HG02678 (cell line): ENCODE results near the gene PRF1.
A peak's percentile ranks its signal among the peaks of the same experiment; 100 is the strongest.

Source experiments
- ATAC-seq: cut with Tn5 transposase; IDR thresholded peaks from one replicate; pipeline ENCODE4 v1.9.1; 2021; ENCODE audit warnings: mild to moderate bottlenecking, moderate library complexity; ENCODE audit not compliant: unreplicated experiment

The PRF1 gene

DNA sequence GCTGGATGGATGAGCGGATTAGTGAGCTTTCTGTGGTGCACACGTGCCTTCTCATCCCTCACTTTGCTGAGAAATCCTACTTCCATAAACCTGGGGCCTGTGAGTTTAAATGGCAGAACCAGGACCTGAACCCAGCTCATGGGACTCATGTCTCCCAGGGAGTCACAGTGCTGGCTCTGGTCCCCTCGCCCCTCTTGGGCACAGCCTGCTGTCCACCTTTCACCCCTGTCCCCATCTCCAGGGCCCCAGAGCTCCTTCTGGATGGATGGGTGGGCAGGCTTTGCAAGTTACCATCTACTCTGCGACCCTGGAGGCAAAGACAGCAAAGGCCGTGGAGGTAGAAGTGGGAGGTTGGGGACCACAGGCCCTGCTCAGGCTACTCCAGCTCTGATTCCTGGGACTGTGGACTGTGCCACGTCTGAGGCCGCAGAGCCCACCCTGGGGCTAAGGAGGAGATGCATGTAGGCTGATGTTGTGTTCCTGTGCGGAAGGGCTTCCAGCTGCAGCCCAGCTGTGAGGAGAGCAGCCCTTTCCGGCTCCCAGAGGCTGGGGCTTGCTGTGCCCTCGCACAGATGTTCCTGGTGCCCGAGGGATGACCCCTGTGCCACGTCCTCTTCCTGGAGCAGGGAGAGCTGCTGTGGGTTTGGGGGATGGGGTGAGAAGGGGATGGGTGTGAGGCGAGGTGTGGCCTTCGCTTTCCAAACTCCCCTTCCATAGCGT is 40.3 kb downstream of the PRF1 start:
- ATAC-seq, result no peak

- ATAC-seq, result no peak
Observed at GRCh38 chr10:70561558-70561957, 41.0 kb downstream of the PRF1 start.

- no peak for ATAC-seq
Observed at GRCh38 chr10:70561070-70561469, 41.5 kb downstream of the PRF1 start.

DNA sequence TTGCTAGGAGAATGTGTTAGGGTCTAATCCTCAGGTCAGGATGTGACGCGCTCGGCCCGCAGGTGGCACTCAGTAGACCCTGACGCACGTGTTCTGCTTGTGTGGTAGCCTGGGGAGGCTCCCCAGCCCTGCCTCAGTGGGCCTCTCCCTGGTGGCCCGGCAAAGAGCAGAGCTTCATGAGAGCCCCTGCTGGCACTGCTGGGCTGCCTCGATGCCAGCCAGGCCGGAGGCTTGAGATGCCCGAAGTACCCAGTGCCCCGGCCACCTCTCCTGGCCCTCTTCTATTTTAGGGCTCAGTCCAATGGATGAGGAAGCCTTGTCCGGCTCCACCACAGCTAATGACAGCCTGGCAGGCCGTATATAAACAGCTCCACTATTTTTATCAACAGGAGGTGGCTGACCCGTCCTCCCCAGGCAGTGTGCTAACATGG is 42.0 kb downstream of the PRF1 start:
- no peak for ATAC-seq

DNA sequence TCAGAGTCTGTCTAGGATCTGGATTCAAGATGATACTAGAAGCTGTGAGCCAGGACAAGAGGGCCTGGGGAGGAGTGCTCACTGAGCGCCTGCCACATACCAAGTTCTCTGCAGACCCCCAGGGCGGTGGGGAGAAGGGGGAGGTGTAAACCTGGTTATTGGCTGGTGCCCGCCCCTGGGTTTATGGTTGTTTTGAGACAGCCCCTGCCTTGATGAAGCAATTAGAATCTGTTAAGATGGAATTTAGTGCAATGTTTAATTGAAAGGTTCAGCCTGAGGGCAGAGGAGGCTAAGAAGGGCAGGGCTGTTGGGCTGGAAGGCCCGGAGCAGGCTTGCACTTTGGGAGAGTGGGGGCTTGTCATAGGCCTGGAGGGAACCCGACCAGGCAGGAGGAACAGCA is 42.7 kb downstream of the PRF1 start:
- ATAC-seq, result no peak

- peak; percentile 81 for ATAC-seq
Observed at GRCh38 chr10:70558871-70559810, 43.4 kb downstream of the PRF1 start.

GRCh38 chr10:70558295-70558694 is 44.2 kb downstream of the PRF1 start:
- no peak for ATAC-seq

DNA sequence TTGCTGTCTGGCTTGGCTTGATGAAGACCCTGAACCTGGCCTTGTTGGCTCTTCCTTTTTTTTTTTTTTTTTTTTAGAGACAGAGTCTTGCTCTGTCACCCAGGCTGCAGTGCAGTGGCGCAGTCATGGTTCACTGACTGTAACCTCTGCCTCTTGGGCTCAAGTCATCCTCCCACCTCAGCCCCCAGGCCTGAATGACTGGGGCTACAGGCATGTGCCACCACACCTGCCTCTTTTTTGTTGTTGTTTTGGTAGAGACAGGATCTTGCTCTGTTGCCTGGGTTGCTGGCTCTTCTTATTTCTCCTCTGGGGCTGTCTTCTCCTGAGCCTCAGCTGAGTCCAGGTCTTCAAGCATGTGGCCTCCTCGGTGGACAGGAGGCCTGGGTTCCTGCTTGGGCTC is 44.7 kb downstream of the PRF1 start:
- ATAC-seq, result no peak

DNA sequence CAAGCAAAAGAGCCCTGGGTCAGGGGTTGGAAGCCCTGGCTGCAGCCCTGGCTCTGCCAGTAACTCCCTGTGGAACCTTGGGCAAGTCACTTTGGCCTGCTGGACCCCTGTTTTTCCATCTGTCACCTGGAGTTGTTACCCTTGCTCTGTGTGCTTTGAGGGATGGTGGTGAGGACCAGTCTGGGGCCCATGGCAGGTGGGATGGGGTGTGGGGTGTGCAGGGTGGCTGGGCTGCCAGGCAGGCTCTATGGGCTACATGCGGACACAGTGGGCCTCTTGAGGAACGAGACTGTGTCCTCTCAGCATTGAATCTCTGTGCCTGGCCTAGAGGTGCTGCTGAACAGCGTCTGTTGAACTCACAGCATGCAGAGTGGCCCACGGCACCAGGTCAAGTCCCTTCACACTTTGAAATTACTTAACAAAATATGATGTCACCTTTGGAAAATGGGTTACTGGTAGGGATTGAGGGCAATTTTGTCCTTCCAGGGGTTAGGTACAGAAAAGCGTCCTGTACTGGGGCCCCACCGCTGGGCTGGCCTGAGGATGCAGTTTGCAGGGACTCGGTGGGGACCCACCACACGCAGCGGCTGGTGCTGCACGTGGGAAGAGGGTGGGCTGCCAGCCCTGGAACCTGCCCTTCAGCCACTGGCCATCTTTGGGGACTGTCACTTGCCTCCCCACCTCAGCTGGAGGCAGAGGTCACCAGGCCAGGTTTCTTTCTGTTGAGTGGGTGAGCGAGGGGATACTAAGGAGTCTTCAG is 45.3 kb downstream of the PRF1 start:
- ATAC-seq, result no peak

- no peak for ATAC-seq
Observed at GRCh38 chr10:70555371-70555770, 47.2 kb downstream of the PRF1 start.

DNA sequence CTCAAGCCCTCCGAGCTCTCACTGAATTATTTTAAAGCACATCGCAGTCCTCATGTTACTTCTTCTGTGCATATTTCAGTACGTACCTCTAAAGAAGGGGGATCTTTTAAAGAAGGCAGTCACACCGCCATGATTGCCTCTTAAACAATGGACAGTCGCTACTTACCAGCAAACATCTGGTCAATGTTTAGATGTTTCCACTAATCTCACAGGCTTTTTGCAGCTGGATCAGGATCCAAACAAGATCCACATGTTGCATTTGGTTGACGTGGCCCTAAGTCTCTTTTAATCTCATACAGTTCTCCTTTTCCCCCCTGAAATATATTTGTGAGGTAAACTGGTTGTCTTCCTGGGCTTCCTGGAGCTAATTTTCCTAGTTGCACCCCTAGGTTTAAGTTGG is 50.0 kb downstream of the PRF1 start:
- no peak for ATAC-seq

GRCh38 chr10:70551971-70552422 is 50.5 kb downstream of the PRF1 start:
- no peak for ATAC-seq

GRCh38 chr10:70551466-70551865 is 51.1 kb downstream of the PRF1 start:
- no peak for ATAC-seq

- no peak for ATAC-seq
Observed at GRCh38 chr10:70550459-70550858, 52.1 kb downstream of the PRF1 start.

DNA sequence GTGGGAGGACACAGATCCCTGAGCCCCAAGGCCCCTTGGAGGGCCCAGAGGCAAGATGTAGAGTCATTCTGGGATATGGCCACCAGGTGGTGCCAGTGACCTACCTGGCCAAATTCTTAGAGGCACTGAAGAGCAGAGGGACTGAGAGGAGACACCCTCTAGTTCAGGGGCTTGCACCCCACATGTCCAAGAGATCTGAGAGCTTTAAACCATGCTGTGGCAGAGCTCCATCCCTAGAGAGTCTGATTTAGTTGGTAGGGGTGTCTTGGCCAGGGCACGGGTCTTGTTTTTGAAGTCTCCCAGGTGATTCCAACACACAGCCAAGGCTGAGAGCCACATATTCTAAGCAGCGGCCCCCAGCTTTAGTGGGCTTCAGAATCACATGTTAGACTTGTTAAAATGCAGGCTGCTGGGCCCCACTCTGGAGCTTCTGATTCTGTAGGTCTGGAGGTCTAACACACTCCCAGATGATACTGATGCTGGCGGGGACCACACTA is 52.5 kb downstream of the PRF1 start:
- no peak for ATAC-seq

- ATAC-seq, result no peak
Observed at GRCh38 chr10:70549351-70549961, 53.1 kb downstream of the PRF1 start.
